ENCODE measurements around the gene C1orf167. TPM values are rescaled to one million over a fixed set of nuclear protein-coding genes. Genes with fewer than 3 reads are reported as not detected.

The C1orf167 gene
- total and polyA plus RNA-seq, 10 of the 15 experiments (the other 5 are each of a cell fraction or from before 2014, with no cell fraction given) = 0.17 to 0.31 TPM; not detected in 8

- Histone ChIP-seq H2AFZ (ENCODE audit: control insufficient read depth, low read depth, low read length) (no peak overlapping the region), H3K9me3 (replicated peaks; ENCODE audit: control insufficient read depth, insufficient read depth, low read length) (no peaks in the 10 kb centered on the region), H3K27ac (ENCODE audit: control insufficient read depth, insufficient read depth) (no peak overlapping the region), H3K27me3 (replicated peaks in 1 of 2; ENCODE audit: control insufficient read depth in 2 of 2, insufficient read depth in 2 of 2, low read length in 1 of 2) (no peaks in the 10 kb centered on the region), H3K4me3 (no peak overlapping the region), H3K9ac (ENCODE audit: control insufficient read depth, insufficient read depth, low read length) (no peak overlapping the region), H3K79me2 (ENCODE audit: control insufficient read depth, insufficient read depth, low read length) (no peaks in the 10 kb centered on the region), H3K4me2 (ENCODE audit: control insufficient read depth, insufficient read depth) (no peak overlapping the region), H3K4me1 (ENCODE audit: control insufficient read depth, insufficient read depth, low read length) (no peaks in the 10 kb centered on the region), H4K20me1 (ENCODE audit: control insufficient read depth, insufficient read depth) (no peaks in the 10 kb centered on the region), H3K36me3 (ENCODE audit: control insufficient read depth in 2 of 2, insufficient read depth in 2 of 2, low read length in 1 of 2) (peaks cover 4 to 22% of the 10 kb centered on the region in 2 experiments; a peak in 3 of 4 replicates)
- BruUV-seq (replicated peaks) = no TSS peak
- CTCF ChIA-PET = interaction anchor here (2.5 kb wide), 1 partner anchor 15 kb away, joined by 9 read pairs; no protein-coding TSS in a partner anchor
- SMC1A ChIA-PET (ENCODE audit: uncharacterized antibody, unreplicated experiment) = no interaction called here
- DNase-seq (ENCODE audit: low read depth, low spot score) = no peak
- POLR2A ChIA-PET = interaction anchor here (0.6 kb wide), 1 partner anchor 9 kb away, joined by 3 read pairs; no protein-coding TSS in a partner anchor
- intact Hi-C loops (cut with micrococcal nuclease; ENCODE audit: unreplicated experiment) = no loop called here
- TF ChIP-seq BRCA1 (IDR thresholded peaks at IDR 0.05; ENCODE audit: low read depth, low read length) (no peak), EGR1 (IDR thresholded peaks at IDR 0.05; ENCODE audit: borderline replicate concordance in 1 of 2, low read depth in 2 of 2, low read length in 2 of 2) (no peak), POLR2A (IDR thresholded peaks at IDR 0.05; ENCODE audit: low read depth, low read length) (0 out of 2 replicates have a peak, but pooled peaks have one; percentile 18)
- RAD21 ChIA-PET (ENCODE audit: unreplicated experiment) = no interaction called here
- WGBS (ENCODE audit: insufficient coverage, insufficient replicate concordance, low lambda C conversion rate, missing lambda C conversion rate) = 93% methylated on average over 17 of the region's 17 CpGs
- no peak for FAIRE-seq
- ATAC-seq = no peak
- in situ Hi-C loops (cut with MboI) = no loop called here
Measured at GRCh38 chr1:11823366-11824137, 61.6 kb downstream of the C1orf167 start.

DNA sequence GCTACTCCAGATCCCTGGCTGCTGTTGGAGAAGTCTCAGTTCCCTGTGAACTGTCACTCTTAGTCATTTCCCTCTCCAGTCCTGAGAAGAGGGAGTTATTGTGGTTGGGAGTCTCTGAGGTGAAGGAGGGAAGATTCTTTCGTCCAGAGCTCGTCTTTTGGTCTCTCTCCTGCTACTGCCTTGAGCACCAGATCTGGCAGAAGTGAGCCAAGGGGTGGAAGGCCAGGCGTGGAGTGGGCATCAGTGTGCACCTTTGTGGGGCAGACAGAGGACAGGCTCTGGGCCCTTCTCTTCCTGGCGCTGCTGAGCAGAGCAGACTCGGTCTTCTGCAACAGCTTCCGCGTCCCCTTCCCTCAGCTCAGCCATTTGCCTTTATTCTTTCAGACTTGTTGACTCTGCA lies 63.1 kb downstream of the C1orf167 start:
- H3K27ac ChIP-seq (ENCODE audit: control insufficient read depth, insufficient read depth) = no peak overlapping the region
- no peak overlapping the region for H3K4me3 ChIP-seq
- ATAC-seq (no peak), FAIRE-seq (no peak), DNase-seq (ENCODE audit: low read depth, low spot score) (no peak)
- TF ChIP-seq KDM1A (IDR thresholded peaks at IDR 0.05; ENCODE audit: borderline replicate concordance) = no peak
- TF ChIP-seq PBX3 (IDR thresholded peaks at IDR 0.05; ENCODE audit: insufficient replicate concordance, low read depth, low read length) = no peak
- TF ChIP-seq, protein P1, sequence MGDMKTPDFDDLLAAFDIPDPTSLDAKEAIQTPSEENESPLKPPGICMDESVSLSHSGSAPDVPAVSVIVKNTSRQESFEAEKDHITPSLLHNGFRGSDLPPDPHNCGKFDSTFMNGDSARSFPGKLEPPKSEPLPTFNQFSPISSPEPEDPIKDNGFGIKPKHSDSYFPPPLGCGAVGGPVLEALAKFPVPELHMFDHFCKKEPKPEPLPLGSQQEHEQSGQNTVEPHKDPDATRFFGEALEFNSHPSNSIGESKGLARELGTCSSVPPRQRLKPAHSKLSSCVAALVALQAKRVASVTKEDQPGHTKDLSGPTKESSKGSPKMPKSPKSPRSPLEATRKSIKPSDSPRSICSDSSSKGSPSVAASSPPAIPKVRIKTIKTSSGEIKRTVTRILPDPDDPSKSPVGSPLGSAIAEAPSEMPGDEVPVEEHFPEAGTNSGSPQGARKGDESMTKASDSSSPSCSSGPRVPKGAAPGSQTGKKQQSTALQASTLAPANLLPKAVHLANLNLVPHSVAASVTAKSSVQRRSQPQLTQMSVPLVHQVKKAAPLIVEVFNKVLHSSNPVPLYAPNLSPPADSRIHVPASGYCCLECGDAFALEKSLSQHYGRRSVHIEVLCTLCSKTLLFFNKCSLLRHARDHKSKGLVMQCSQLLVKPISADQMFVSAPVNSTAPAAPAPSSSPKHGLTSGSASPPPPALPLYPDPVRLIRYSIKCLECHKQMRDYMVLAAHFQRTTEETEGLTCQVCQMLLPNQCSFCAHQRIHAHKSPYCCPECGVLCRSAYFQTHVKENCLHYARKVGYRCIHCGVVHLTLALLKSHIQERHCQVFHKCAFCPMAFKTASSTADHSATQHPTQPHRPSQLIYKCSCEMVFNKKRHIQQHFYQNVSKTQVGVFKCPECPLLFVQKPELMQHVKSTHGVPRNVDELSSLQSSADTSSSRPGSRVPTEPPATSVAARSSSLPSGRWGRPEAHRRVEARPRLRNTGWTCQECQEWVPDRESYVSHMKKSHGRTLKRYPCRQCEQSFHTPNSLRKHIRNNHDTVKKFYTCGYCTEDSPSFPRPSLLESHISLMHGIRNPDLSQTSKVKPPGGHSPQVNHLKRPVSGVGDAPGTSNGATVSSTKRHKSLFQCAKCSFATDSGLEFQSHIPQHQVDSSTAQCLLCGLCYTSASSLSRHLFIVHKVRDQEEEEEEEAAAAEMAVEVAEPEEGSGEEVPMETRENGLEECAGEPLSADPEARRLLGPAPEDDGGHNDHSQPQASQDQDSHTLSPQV (IDR thresholded peaks at IDR 0.05) = no peak
- TF ChIP-seq KAT2A (conservative IDR thresholded peaks at IDR 0.05; ENCODE audit: control insufficient read depth, low read depth, low read length) = no peak
- no peak for TF ChIP-seq MXI1 (IDR thresholded peaks at IDR 0.05; ENCODE audit: low read depth, low read length)
- no peak for TF ChIP-seq MTA3 (IDR thresholded peaks at IDR 0.05; ENCODE audit: borderline replicate concordance, low read length)
- H3K4me2 ChIP-seq (ENCODE audit: control insufficient read depth, insufficient read depth) = no peak overlapping the region
- intact Hi-C loops (cut with micrococcal nuclease; ENCODE audit: unreplicated experiment) = no loop called here
- ChIA-PET RAD21 (ENCODE audit: unreplicated experiment) (no interaction called here), SMC1A (ENCODE audit: uncharacterized antibody, unreplicated experiment) (no interaction called here), CTCF (interaction anchor here (1.0 to 2.5 kb wide), 2 partner anchors 13 to 43 kb away, joined by 3 to 9 read pairs; no protein-coding TSS in a partner anchor), POLR2A (interaction anchor here (0.6 kb wide), 1 partner anchor 137 kb away, joined by 4 read pairs; no protein-coding TSS in a partner anchor)
- H3K79me2 ChIP-seq (ENCODE audit: control insufficient read depth, insufficient read depth, low read length) = no peaks in the 10 kb centered on the region
- no peak overlapping the region for H2AFZ ChIP-seq (ENCODE audit: control insufficient read depth, low read depth, low read length)
- WGBS (ENCODE audit: insufficient coverage, insufficient replicate concordance, low lambda C conversion rate, missing lambda C conversion rate) = 89% methylated on average over 7 of the region's 7 CpGs
- no peaks in the 10 kb centered on the region for H4K20me1 ChIP-seq (ENCODE audit: control insufficient read depth, insufficient read depth)
- in situ Hi-C loops (cut with MboI) = no loop called here
- no peaks in the 10 kb centered on the region for H3K4me1 ChIP-seq (ENCODE audit: control insufficient read depth, insufficient read depth, low read length)
- BruUV-seq (replicated peaks) = no TSS peak
- no peaks in the 10 kb centered on the region for H3K27me3 ChIP-seq (replicated peaks in 1 of 2; ENCODE audit: control insufficient read depth in 2 of 2, insufficient read depth in 2 of 2, low read length in 1 of 2)
- H3K9me3 ChIP-seq (replicated peaks; ENCODE audit: control insufficient read depth, insufficient read depth, low read length) = no peaks in the 10 kb centered on the region
- H3K9ac ChIP-seq (ENCODE audit: control insufficient read depth, insufficient read depth, low read length) = no peak overlapping the region
- H3K36me3 ChIP-seq (ENCODE audit: control insufficient read depth in 2 of 2, insufficient read depth in 2 of 2, low read length in 1 of 2) = peaks cover 10 to 25% of the 10 kb centered on the region in 2 experiments; a peak in 3 of 4 replicates
